IPS DF 6.9 (cell line): Measurements from ENCODE around the gene USH2A.
"Not testable (repeated sequence)": the region's sequence is repeated elsewhere in the genome, so short reads cannot be mapped to it uniquely, and the experiment has no call there.

Experiments used
- DNase-seq: peaks from one replicate; pipeline ENCODE4 v3.0.0-alpha.2; 2013; ENCODE audit warnings: low read depth, low spot score
- H3K27ac ChIP-seq: one replicate; pipeline ENCODE4 v1.5.1; 2013; ENCODE audit warnings: low read length, control low read depth
- H3K27me3 ChIP-seq: 2 replicates; pipeline ENCODE4 v1.6.1; 2013; ENCODE audit warnings: mild to moderate bottlenecking, low read length; ENCODE audit not compliant: control insufficient read depth, insufficient read depth
- H3K36me3 ChIP-seq: 2 replicates; pipeline ENCODE4 v1.6.1; 2013; ENCODE audit warnings: low read length; ENCODE audit not compliant: control insufficient read depth, insufficient read depth
- H3K4me1 ChIP-seq: 2 replicates; pipeline ENCODE4 v1.6.1; 2013; ENCODE audit warnings: low read length; ENCODE audit not compliant: control insufficient read depth, insufficient read depth
- H3K4me3 ChIP-seq: 2 replicates; pipeline ENCODE4 v1.5.1; 2013; ENCODE audit warnings: mild to moderate bottlenecking, low read length
- H3K9me3 ChIP-seq: 2 replicates; pipeline ENCODE4 v1.6.1; 2013; ENCODE audit warnings: low read length, inconsistent platforms; ENCODE audit not compliant: control insufficient read depth, insufficient read depth
- WGBS: extraction: QIAGEN DNeasy Blood & Tissue Kit; methylation state at CpG from one replicate; pipeline ENCODE4 v1.1.7; 2013; ENCODE audit warnings: mixed read lengths, missing lambda C conversion rate; ENCODE audit not compliant: insufficient read length, insufficient coverage; 5-methylcytosine and 5-hydroxymethylcytosine counted together

Gene USH2A

DNA sequence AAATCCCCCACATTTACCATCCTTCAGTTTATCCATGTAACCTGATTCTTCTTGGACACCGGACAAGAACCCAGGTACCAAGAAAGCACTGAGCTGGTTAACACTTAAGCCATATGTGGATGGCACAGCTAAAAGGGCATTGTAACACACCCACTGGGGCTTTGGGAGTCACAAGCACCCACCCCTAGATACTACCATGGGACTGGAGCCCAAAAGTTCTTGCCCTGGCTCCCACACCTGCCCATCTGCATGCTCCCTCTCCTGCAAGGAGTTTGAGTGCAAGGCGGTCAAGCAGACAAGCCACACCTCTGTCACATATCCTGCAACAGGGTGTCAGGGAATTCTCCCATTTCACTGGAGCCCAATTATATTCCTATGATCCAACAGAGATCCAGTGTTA is 270.1 kb downstream of the USH2A start:
- Histone ChIP-seq H3K9me3 (no peaks in the 10 kb centered on the region), H3K27me3 (no peaks in the 10 kb centered on the region), H3K4me1 (no peaks in the 10 kb centered on the region), H3K27ac (no peak overlapping the region), H3K4me3 (no peak overlapping the region), H3K36me3 (no peaks in the 10 kb centered on the region)
- DNase-seq = no peak
- WGBS = no CpG with 5 or more reads among the region's 2 CpGs

DNA sequence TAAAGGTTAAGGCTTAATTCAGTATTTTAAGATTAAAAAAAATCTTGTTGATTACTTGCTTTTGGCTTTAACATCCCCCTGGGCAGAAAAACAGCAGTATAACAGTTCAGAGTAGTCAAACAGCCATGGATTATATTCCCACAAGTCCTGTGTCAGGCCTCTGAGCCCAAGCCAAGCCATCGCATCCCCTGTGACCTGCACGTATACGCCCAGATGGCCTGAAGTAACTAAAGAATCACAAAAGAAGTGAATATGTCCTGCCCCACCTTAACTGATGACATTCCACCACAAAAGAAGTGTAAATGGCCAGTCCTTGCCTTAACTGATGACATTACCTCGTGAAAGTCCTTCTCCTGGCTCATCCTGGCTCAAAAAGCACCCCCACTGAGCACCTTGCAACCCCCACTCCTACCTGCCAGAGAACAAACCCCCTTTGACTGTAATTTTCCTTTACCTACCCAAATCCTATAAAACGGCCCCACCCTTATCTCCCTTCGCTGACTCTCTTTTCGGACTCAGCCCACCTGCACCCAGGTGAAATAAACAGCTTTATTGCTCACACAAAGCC is 277.7 kb downstream of the USH2A start:
- H3K9me3 ChIP-seq, DNase-seq, H3K36me3 ChIP-seq, H3K27me3 ChIP-seq, H3K4me1 ChIP-seq, H3K4me3 ChIP-seq, H3K27ac ChIP-seq: not testable (repeated sequence)
- WGBS = no CpG with 5 or more reads among the region's 7 CpGs

DNA sequence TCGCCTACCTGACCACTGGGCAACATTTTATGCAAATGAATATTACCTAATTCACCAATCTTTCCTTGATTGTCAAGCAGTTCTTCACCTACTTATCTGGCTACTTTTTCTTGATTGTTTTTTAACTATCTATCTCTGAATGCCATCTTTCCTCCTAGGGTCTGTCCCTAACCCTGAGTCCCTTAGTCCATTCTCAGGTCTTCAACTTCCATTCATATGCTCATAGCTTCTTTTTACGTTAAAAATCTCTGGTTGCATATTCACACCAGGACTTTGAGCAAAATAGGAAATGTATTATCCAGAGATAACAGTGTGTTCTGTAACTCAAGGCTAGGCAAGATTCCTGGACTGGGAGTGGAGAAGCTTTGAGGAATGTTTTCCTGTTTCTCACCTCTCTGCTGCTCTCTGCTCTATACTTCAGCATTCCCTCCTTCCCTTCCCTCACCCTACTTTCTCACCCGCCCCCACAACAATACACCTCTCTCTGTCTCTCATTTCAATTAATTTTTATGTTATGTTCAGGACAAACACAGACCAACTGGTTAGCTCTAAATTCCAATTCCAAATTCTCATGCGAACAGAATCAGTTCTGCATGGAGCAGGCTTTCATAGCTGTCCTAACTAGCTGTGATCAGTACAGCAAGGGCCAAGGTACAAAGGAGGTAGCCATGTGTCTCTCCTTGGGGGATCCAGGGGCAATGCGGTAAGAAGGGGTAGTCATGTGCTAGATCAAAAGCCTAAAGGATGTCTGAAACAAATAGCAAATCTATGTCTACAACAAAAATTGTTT is 278.4 kb downstream of the USH2A start:
- no peaks in the 10 kb centered on the region for H3K36me3 ChIP-seq
- H3K27me3 ChIP-seq = no peaks in the 10 kb centered on the region
- H3K4me3 ChIP-seq = no peak overlapping the region
- H3K4me1 ChIP-seq = no peaks in the 10 kb centered on the region; the same call in 1 of the 2 replicates
- no peak for DNase-seq
- no peak overlapping the region for H3K27ac ChIP-seq
- no peaks in the 10 kb centered on the region for H3K9me3 ChIP-seq
- WGBS = no CpG with 5 or more reads among the region's 5 CpGs

DNA sequence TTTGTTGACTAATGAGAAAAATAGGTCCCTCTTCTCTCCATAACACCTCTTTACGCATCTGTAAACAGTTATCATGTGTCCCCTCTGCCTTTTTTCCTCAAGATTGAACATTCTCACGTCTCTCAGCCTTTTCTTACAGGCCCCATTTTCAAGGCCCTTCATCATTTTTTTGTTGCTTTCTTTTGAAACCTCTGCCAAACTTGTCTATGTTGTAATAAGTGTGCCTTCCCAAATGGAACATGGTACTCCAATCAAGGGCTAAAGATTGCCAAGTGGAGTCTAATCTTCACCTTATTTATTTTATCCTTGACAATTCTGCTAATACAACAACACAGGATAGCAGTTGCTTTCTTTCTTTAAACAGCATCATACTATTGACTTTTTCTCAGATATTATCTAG is 280.3 kb downstream of the USH2A start:
- no peak for DNase-seq
- Histone ChIP-seq H3K9me3 (no peaks in the 10 kb centered on the region), H3K4me1 (no peaks in the 10 kb centered on the region; the same call in 1 of the 2 replicates), H3K4me3 (no peak overlapping the region), H3K27me3 (no peaks in the 10 kb centered on the region), H3K27ac (no peak overlapping the region), H3K36me3 (no peaks in the 10 kb centered on the region)
- WGBS = no CpG with 5 or more reads among the region's 2 CpGs

DNA sequence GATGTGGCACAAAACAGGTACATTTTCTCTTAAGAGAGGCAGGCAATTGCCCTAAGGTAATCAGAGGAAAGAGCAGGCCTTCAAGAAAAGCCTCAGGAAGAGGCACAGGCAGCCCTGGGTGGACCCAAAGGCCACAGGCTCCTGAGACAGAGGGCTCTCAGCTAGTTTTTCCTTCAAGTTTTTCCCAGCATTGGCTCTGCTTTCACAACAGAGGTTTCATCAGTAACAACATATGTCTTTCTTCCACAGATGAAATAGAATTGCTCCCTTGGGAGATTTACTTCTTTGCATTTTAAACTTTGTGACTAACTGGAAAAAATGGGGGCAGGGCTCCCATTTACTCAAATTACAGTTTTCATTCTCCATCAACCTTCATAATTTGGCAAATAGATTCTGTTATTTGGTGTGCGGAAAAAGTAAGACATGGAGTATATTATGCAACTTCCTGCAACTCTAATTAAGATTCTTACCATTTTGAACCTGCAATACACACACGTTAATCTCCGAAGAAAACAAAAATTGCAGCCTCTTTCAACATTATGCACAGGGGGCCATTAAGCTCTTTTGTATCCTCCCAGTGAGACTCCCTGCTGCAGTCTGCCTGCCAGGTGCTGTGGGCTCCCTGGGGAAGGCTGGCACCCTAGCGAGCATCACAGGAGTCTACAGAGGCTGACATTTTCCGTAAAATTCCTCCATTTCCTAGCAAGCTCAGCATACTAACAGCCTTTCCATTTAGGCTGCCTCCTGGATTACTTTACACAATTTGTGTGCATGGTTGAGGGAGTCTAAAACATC is 282.3 kb downstream of the USH2A start:
- Histone ChIP-seq H3K9me3 (no peaks in the 10 kb centered on the region), H3K4me1 (no peaks in the 10 kb centered on the region; the same call in 1 of the 2 replicates), H3K36me3 (no peaks in the 10 kb centered on the region), H3K27me3 (no peaks in the 10 kb centered on the region), H3K4me3 (no peak overlapping the region), H3K27ac (no peak overlapping the region)
- WGBS = no CpG with 5 or more reads among the region's 5 CpGs
- no peak for DNase-seq

- no CpG with 5 or more reads among the region's 4 CpGs for WGBS
These were observed 299.0 kb downstream of the USH2A start for GRCh38 chr1:216124192-216124781.

DNA sequence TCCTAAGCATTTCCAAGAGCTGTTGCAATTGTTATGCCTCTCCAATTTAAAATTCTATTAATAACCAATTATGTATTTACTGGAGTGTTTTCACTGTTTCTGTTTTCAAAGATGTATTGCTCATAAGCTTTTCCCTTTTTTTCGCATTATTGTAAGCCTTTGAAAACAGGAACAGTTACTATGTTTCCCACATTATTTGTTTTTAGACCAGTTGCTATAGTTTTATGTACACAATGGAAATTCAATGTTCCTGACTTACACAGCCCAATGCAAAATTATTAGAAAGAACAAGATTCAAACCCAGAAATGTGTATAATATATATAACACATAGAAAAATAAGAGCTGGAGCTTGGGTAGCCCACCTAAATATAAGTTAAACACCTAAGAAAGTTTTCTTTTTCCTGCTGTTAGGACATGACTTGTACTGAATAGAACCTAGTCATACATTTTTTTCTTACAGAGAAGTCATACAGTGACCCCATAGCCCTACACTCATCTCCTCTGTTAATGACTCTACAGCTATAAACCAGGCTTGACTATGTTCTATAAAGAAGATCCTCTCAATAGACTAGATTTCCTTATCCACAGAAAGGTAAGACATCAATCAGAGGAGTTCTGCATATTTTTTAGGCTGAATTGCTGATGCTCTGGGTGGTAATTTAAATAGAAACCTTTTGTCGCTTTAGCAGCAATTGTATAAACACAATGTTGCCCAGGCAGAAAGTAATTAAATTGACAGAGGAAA is 299.6 kb downstream of the USH2A start:
- no peak overlapping the region for H3K27ac ChIP-seq

More at GRCh38 chr1:216124192-216124781, 299.0 kb downstream of the USH2A start:
- H3K36me3 ChIP-seq = no peaks in the 10 kb centered on the region
- no peak overlapping the region for H3K27ac ChIP-seq
- H3K4me1 ChIP-seq = no peaks in the 10 kb centered on the region
- no peak overlapping the region for H3K4me3 ChIP-seq
- H3K27me3 ChIP-seq = no peaks in the 10 kb centered on the region
- DNase-seq = no peak
- no peaks in the 10 kb centered on the region for H3K9me3 ChIP-seq

GRCh38 chr1:216119600-216119999 is 303.6 kb downstream of the USH2A start:
- no peaks in the 10 kb centered on the region for H3K4me1 ChIP-seq
- H3K4me3 ChIP-seq = no peak overlapping the region
- H3K9me3 ChIP-seq = no peaks in the 10 kb centered on the region
- no peak overlapping the region for H3K27ac ChIP-seq
- no peaks in the 10 kb centered on the region for H3K36me3 ChIP-seq
- H3K27me3 ChIP-seq = no peaks in the 10 kb centered on the region
- WGBS = no CpG with 5 or more reads among the region's 2 CpGs
- no peak for DNase-seq

More for the DNA sequence above, 299.6 kb downstream of the USH2A start:
- Histone ChIP-seq H3K27me3 (no peaks in the 10 kb centered on the region), H3K9me3 (no peaks in the 10 kb centered on the region), H3K4me3 (no peak overlapping the region), H3K4me1 (no peaks in the 10 kb centered on the region), H3K36me3 (no peaks in the 10 kb centered on the region)
- no CpG with 5 or more reads among the region's 2 CpGs for WGBS
- DNase-seq = no peak

- Histone ChIP-seq H3K4me3 (no peak overlapping the region), H3K36me3 (no peaks in the 10 kb centered on the region), H3K27me3 (no peaks in the 10 kb centered on the region), H3K9me3 (no peaks in the 10 kb centered on the region), H3K4me1 (no peaks in the 10 kb centered on the region), H3K27ac (no peak overlapping the region)
- DNase-seq = no peak
These were observed 309.1 kb downstream of the USH2A start for GRCh38 chr1:216114180-216114579.

DNA sequence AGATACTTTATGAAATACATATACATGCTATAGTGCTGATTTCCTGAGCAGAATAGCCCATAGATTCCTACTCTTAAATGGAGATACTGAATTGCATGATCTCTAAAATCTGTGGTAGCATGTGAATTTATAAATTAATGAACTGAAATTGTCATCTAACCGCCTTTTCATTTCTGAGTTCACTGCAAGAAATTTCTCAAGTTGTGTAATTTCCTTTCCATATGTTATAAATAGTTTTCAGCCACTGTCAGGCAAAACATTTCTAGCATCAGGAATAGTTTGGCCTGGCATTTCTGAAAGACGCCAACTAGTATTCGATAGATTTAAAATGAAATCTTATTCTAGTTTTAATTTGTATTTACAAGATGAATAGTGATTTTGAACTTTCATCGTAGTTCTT is 310.1 kb downstream of the USH2A start:
- Histone ChIP-seq H3K36me3 (no peaks in the 10 kb centered on the region), H3K4me3 (no peak overlapping the region), H3K9me3 (no peaks in the 10 kb centered on the region), H3K27ac (no peak overlapping the region), H3K27me3 (no peaks in the 10 kb centered on the region), H3K4me1 (no peaks in the 10 kb centered on the region)
- no peak for DNase-seq
- WGBS = no CpG with 5 or more reads among the region's 4 CpGs
